Islet of Langerhans (tissue), 1 donor: ENCODE data around the gene MACROD2.
"Not testable (repeated sequence)": the region's sequence is repeated elsewhere in the genome, so short reads cannot be mapped to it uniquely, and the experiment has no call there.

Experiments used
- FAIRE-seq: peaks from one replicate; lab custom pipeline; 2011; peaks lifted over from hg19 to GRCh38; lab: Jason Lieb, UNC

Gene MACROD2

DNA sequence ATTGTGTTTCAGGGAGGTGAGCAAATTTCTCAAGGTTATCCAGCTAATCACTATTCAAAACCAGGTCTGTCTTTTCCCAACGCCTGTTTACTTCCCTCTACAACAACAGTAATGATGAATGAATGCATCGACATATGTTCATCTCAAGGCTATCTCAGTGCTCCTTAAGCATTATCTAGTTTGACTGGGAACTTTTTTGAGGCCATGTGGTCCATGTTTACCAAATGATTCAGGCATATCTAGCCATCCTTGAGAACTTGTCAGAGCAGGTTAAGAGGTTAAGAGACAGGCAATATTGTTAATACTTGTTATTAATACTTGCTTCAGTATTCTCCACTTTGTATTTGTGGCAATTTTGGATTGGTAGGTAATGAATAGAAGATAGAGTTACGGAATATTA lies 1380.5 kb downstream of the MACROD2 start:
- FAIRE-seq: no peak

GRCh38 chr20:15377603-15378002 lies 1382.3 kb downstream of the MACROD2 start:
- not testable (repeated sequence) for FAIRE-seq

DNA sequence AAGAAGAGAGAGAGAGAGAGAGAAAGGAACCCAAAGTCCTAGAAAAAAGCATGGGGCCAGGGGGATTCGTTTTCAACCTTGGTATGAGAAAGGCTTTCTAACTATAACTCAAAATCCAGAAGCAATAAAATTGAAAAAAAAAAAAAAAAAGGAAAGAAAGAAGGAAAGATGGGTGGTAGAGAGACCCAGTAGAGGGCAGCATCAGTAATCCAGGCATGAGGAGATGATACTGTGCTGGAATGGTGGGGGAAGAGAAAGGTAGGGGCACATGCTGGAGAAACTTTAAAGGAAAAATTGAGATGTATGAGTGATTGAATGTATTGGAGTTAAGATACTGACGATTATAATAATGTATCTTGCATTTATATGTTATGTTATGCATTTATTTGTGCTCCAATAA lies 1382.8 kb downstream of the MACROD2 start:
- FAIRE-seq: no peak

- no peak for FAIRE-seq
Observed at GRCh38 chr20:15379681-15380296, 1384.5 kb downstream of the MACROD2 start.

- no peak for FAIRE-seq
Observed at GRCh38 chr20:15380770-15381169, 1385.5 kb downstream of the MACROD2 start.

- no peak for FAIRE-seq
Observed at GRCh38 chr20:15387228-15387627, 1391.9 kb downstream of the MACROD2 start.

GRCh38 chr20:15395457-15395856 lies 1400.1 kb downstream of the MACROD2 start:
- no peak for FAIRE-seq

- FAIRE-seq: no peak
Observed at GRCh38 chr20:15396026-15396425, 1400.7 kb downstream of the MACROD2 start.

DNA sequence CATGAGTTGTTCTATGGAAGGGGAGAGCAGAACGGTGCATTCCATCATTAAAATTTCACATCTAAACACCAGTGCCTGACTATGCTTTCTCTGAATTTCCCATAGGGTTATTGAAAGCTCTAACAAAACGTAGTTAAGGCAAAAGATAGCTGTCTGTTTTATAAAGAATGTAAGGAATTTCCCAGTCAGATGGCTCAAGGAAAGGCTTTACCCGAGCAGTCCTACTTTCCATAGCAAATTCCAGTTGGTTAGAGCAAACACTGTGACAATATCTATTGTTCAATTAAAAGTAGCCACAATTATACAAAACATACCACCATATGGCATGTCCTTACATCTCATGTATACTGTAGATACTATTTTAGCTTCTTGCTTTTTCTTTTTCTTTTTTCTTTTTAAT lies 1401.6 kb downstream of the MACROD2 start:
- no peak for FAIRE-seq

GRCh38 chr20:15399781-15400180 lies 1404.5 kb downstream of the MACROD2 start:
- FAIRE-seq: no peak

DNA sequence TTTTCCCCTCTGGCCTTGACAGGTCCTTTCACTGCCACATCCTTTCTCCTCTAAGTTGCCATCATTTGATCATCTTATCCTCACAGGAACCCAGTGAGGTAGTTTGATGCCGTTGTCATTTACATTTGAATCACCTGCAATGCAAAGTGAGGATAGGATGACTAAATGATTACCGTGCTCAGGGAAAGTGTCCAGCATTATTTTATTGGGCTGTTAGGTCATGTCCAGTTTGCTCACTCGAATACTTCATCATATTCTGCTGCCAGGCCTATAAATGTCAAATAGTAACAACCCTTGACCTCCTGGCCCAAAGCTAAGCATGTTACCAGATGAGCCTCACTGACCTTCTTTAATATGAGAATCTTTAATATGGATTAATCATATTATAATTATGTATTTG lies 1410.8 kb downstream of the MACROD2 start:
- no peak for FAIRE-seq

DNA sequence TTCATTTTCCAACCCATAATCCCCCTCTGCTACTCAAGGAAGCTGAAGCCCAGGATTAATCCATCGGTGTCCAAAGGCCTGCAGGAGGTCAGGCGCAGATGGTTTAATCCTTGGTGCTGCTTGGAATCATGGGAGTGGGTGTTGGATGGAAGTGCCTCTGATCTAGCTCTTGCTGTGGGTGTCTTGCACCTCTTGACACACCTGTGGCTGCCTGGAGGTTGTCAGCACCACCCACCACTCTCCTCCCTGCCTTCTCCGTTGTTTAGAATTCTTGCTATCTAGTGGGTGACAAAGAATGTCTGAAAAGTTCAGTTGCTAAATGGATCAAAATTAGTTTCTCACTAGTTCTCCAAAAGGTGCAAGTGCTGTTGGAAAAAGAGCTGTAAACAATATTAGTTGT lies 1416.5 kb downstream of the MACROD2 start:
- no peak for FAIRE-seq

DNA sequence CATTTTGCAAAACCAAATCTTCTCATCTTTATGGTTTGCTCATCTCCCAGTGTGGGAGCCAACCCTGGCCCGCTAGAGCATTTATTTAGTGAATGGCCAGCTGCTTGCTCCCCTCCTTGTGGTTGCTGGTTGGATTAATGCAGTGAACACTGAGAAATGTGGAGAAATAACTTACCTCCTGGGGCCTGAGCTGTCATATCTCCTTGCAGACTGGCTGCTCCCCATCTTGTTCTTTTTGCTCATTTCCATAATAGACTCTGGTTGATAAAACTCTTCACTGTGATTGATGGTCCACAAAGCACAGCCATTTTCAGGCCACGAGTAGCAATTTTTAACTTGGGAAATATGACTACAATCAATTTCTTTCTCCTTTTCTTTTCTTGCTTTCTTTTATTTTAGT lies 1420.6 kb downstream of the MACROD2 start:
- FAIRE-seq: no peak

DNA sequence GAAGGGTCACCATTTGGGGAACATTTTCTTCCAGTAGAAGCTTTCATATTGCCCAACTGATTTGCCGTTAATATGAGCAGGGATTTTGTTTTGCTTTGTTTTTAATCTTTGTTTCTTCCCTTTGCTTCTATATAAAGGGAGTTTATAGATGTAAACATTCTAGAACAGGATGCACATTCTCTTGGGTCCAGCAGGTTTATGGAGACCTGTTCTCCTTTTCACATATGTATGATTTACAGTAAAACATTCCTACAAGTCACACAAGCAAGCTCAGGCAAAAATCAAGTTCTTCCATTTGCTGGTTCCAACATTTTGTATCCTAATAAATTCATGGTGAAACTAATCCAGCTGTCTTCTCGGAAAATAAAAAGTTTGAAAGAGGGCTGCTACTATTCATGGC lies 1424.5 kb downstream of the MACROD2 start:
- no peak for FAIRE-seq

DNA sequence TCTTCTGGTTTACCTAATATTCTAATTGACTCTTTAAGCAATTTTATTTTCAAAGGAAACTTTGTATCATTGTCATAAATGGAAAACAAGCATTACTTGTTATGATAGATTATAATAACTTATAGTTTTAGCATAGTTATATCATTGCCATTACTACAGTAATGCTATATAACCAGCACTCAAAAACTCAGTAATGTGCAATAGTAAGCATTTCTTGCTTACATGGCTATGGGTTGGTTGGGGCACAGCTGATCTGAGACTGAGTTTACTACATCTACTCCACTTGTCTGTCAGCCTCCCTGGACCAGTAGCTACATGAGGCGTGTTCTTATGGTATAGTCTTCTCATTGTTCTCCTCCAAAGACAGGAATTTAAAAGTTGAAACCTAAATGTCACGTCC lies 1427.7 kb downstream of the MACROD2 start:
- no peak for FAIRE-seq

GRCh38 chr20:15439551-15439950 lies 1444.2 kb downstream of the MACROD2 start:
- no peak for FAIRE-seq

DNA sequence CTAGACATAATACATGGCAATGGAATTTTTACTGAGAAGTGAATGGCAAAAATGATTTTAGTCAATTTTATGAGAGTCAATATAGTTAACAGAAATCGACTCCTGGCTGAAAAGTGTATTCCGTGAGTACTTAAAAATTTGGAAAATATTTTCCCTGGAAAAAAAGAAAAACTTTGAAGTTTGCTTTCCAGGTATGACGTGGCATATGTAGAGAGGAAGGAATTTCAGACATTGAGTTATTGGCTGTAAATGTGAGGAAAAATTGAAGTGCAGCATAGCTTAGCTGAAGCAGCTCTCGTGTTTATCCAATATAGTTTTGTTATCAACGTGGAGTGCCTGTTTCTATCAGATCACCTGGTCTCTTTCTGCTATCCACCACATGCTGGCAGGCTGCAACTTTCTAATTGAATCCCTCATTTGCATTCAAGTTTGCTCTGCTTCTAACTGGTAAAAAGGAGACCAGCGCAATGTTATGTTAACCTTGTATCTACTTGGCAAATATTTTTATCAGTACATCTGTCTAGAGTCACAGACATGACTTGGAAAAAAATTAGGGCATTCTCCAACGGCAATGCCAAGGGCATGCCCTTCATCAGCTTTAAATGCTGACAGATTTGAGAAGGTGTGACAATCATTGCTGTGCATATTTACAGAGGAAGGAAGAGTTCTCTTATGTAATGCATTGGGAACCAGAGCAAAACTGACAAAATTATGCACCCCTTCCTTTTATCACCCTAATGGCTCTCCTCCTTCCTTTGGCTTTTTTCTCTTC lies 1444.9 kb downstream of the MACROD2 start:
- FAIRE-seq: no peak

DNA sequence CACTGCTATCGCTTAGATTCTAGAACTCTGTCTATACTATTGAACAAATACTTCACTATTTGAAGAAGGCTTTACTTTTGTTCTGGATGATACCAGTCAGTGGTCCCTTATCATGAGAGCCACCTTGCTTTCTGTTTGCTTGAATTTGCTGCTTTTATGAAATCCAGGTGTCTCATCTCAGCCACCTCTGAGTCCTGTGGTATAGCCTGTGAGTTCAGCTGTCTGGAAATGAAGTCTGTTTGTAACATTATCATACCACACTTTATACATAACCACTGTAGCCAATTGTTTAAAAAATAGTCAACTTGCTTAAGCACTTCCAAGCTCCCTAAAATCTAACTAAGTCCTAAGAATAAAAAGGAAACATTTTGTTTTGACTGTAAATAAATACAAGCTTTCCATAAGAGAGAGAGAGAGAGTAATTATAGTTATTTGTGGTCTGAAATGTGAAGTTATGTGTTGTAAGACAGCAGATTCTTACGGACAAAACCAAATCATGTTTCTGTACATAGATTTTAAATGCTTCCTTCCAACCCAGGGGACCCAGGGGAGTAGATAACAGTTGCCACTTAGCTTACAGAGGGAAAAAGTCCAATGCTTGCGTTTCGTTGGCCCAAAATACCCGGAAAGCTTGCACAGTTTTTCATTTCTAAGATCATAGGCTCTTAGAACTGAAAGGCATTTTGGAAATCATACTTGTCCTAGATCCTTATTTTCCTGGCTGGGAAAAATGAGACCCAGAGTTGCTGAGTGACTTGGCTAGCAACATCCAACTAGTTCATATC lies 1449.9 kb downstream of the MACROD2 start:
- no peak for FAIRE-seq

DNA sequence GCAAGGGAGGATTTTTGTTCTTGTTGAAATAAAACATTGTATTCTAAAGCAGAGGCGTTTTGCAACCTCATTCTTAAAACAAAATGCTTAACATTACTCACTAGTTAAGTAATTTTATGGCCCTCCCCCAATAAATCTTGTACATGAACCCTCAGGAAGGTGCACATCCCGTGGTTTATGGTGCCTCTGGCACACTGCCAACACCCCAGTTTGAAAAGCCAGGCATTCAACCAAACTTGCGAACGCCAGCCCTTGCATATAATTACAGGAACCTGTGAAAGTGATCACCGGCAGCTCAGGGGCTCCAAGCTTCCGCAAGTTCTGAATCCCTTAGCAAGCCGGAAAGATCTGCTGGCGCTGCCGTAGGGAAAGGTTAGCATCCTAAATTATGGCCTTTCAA lies 1451.1 kb downstream of the MACROD2 start:
- FAIRE-seq: no peak

GRCh38 chr20:15447549-15447948 lies 1452.2 kb downstream of the MACROD2 start:
- no peak for FAIRE-seq

DNA sequence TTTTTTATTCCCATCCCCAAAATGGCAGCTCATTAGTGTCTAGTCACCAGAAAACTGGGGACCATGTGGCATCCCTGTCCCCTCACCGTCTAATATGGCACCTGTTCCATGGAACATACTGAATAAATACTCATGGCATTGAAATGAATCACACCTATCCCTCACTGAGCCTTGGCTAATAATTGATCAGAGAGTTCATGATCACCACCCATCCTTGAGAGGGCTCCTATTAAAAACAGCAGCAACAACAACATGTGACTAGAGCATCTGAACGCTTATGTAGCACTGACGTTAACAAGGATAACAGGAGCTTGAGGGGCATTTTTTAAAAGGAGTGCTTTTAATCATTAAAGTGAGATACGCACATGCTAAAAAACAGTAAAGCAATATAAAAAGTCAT lies 1453.7 kb downstream of the MACROD2 start:
- FAIRE-seq: no peak

- no peak for FAIRE-seq
Observed at GRCh38 chr20:15451241-15451640, 1455.9 kb downstream of the MACROD2 start.

GRCh38 chr20:15455279-15455678 lies 1460.0 kb downstream of the MACROD2 start:
- FAIRE-seq: no peak
